HCT116 (cell line): Measurements from ENCODE around the gene LSMEM2. TPM values are rescaled to one million over a fixed set of nuclear protein-coding genes. Genes with fewer than 3 reads are reported as not detected.

Experiments
- ATAC-seq: fragments of 200-7000 bp; cut with Tn5 transposase; 2 replicates; pipeline ENCODE4 v1.9.1; 2020; ENCODE audit warnings: mild to moderate bottlenecking, moderate library complexity
- BruUV-seq: library from RNA; stranded (reverse); fragments of 400-500 nt; replicated peaks from 2 replicates; lab custom pipeline; 2021; lab: Mats Ljungman, UMichigan
- CTCF ChIA-PET: fragments of 300-600 bp; sonication (Branson Sonifier 250); formaldehyde crosslinking; loops from one replicate; lab custom pipeline; 2021; ENCODE audit warnings: antibody characterized with exemption; lab: Charles Lee
- POLR2A ChIA-PET: fragments of 300-600, 350-600 bp; sonication (Branson Sonifier 250); formaldehyde crosslinking; loops from one replicate; lab custom pipeline; 2021; ENCODE audit warnings: antibody characterized with exemption; lab: Charles Lee
- RAD21 ChIA-PET, 2 experiments: fragments of 300-600 bp; sonication (Branson Sonifier 250); formaldehyde crosslinking; loops; one replicate each; lab custom pipeline; 2023; ENCODE audit warnings: low total read pairs in 2 of 2; ENCODE audit not compliant: uncharacterized antibody in 2 of 2, unreplicated experiment in 2 of 2, low non-redundant PET in 1 of 2; lab: Charles Lee
- DNase-seq: peaks from one replicate; pipeline ENCODE4 v3.0.0-alpha.2; 2010; ENCODE audit warnings: low read depth, low spot score
- H2AFZ ChIP-seq: fragments of 200-600 bp; shearing (Covaris generic), sonication (generic); 2 replicates; pipeline ENCODE4 v1.6.1; 2017; ENCODE audit warnings: low read depth, mixed run types, mixed read lengths, antibody characterized with exemption, low read length; ENCODE audit not compliant: poor library complexity, severe bottlenecking
- H3K27ac ChIP-seq: 2 replicates; pipeline ENCODE4 v1.5.1; 2012; ENCODE audit warnings: low read depth, low read length
- H3K27me3 ChIP-seq: fragments of 200-600 bp; sonication (generic); 2 replicates; pipeline ENCODE4 v1.6.1; 2016; ENCODE audit warnings: mixed run types, low read length, mixed read lengths; ENCODE audit not compliant: insufficient read depth
- H3K36me3 ChIP-seq, 2 experiments: fragments of 200-500 bp in 1 of 2; fragments of 200-600 bp in 1 of 2; sonication (Bioruptor generic) in 1 of 2; sonication (generic) in 1 of 2; 2 replicates each; pipeline versions ENCODE4 v1.5.1 to v1.6.1; 2014 to 2016; ENCODE audit warnings: low read length in 2 of 2, inconsistent platforms in 1 of 2, mixed read lengths in 1 of 2, mixed run types in 1 of 2; ENCODE audit not compliant: insufficient read depth in 2 of 2, control insufficient read depth in 1 of 2
- H3K4me1 ChIP-seq, 2 experiments: fragments of 200-600 bp in 1 of 2; sonication (generic) in 1 of 2; 2 replicates each; pipeline versions ENCODE4 v1.5.1 to v1.6.1; 2012 to 2017; ENCODE audit warnings: low read length in 2 of 2, inconsistent platforms in 1 of 2, mild to moderate bottlenecking in 1 of 2, mixed read lengths in 1 of 2, mixed run types in 1 of 2, moderate library complexity in 1 of 2; ENCODE audit not compliant: insufficient read depth in 2 of 2, control insufficient read depth in 1 of 2
- H3K4me2 ChIP-seq: fragments of 200-600 bp; sonication (generic); 2 replicates; pipeline ENCODE4 v1.6.1; 2017; ENCODE audit warnings: mixed run types, low read length, mixed read lengths
- H3K4me3 ChIP-seq, 2 experiments: fragments of 200-600 bp in 1 of 2; sonication (generic) in 1 of 2; replicated peaks in 1 of 2; 2 replicates each; pipeline ENCODE4 v1.5.1; 2011 to 2016; ENCODE audit warnings: low read length in 2 of 2, control low read depth in 1 of 2, low read depth in 1 of 2, mild to moderate bottlenecking in 1 of 2, mixed read lengths in 1 of 2, mixed run types in 1 of 2
- H3K79me2 ChIP-seq: fragments of 200-600 bp; sonication (generic); 2 replicates; pipeline ENCODE4 v1.6.1; 2017; ENCODE audit warnings: mild to moderate bottlenecking, mixed run types, low read length, moderate library complexity, mixed read lengths; ENCODE audit not compliant: insufficient read depth
- H3K9ac ChIP-seq: fragments of 200-600 bp; sonication (generic); 2 replicates; pipeline ENCODE4 v1.6.1; 2016; ENCODE audit warnings: low read length, mixed read lengths
- H3K9me2 ChIP-seq: fragments of 200-600 bp; sonication (generic), shearing (Covaris generic); 2 replicates; pipeline ENCODE4 v1.6.1; 2017; ENCODE audit warnings: mixed run types, mild to moderate bottlenecking, moderate library complexity; ENCODE audit not compliant: insufficient read depth
- H3K9me3 ChIP-seq, 2 experiments: fragments of 200-500 bp in 1 of 2; fragments of 200-600 bp in 1 of 2; sonication (Bioruptor generic) in 1 of 2; sonication (generic) in 1 of 2; 2 replicates each; pipeline ENCODE4 v1.6.1; 2014 to 2017; ENCODE audit warnings: low read length in 2 of 2, mixed read lengths in 2 of 2, inconsistent platforms in 1 of 2, low read depth in 1 of 2, mild to moderate bottlenecking in 1 of 2, mixed run types in 1 of 2, moderate library complexity in 1 of 2; ENCODE audit not compliant: control insufficient read depth in 1 of 2, insufficient read depth in 1 of 2
- H4K20me1 ChIP-seq: fragments of 200-600 bp; sonication (generic), shearing (Covaris generic); 2 replicates; pipeline ENCODE4 v1.6.1; 2017; ENCODE audit warnings: mixed run types, mild to moderate bottlenecking, moderate library complexity; ENCODE audit not compliant: insufficient read depth
- CBX3 ChIP-seq: IDR thresholded peaks from 2 replicates; pipeline ENCODE4 v1.6.1; 2012; ENCODE audit warnings: low read depth
- SIN3A ChIP-seq: IDR thresholded peaks from 2 replicates; pipeline ENCODE4 v1.6.1; 2012; ENCODE audit warnings: low read depth
- SP1 ChIP-seq: IDR thresholded peaks from 2 replicates; pipeline ENCODE4 v1.6.1; 2012; ENCODE audit warnings: low read depth
- TCF7L2 ChIP-seq: IDR thresholded peaks from 2 replicates; pipeline ENCODE4 v1.7.0; 2011; ENCODE audit warnings: borderline replicate concordance, inconsistent platforms; ENCODE audit not compliant: insufficient read depth, insufficient read length; ENCODE audit errors: extremely low read depth
- YY1 ChIP-seq: IDR thresholded peaks from 2 replicates; pipeline ENCODE4 v1.6.1; 2011; ENCODE audit warnings: low read length, low read depth, moderate library complexity, mild to moderate bottlenecking; ENCODE audit not compliant: insufficient replicate concordance; ENCODE audit errors: extremely low read depth
- ZNF274 ChIP-seq: fragments of 200-500 bp; sonication (Bioruptor generic); IDR thresholded peaks from 2 replicates; pipeline ENCODE4 v1.6.1; 2014; ENCODE audit warnings: mild to moderate bottlenecking, low read depth, low read length, inconsistent platforms
- intact Hi-C: fragments of 100-400 bp; cut with micrococcal nuclease; formaldehyde crosslinking; loops from 2 replicates; pipeline ENCODE4 v1.10.0; 2022
- total RNA-seq: library from RNA; stranded (reverse); gene quantifications from one replicate; pipeline ENCODE4 v1.2.1, GENCODE V29; 2021; ENCODE audit not compliant: unreplicated experiment
- TF ChIP-seq, protein P1 (sequence below): IDR thresholded peaks from 2 replicates; pipeline ENCODE4 v1.6.1; 2011; ENCODE audit warnings: mild to moderate bottlenecking, low read length, moderate library complexity; ENCODE audit not compliant: insufficient replicate concordance; ENCODE audit errors: extremely low read depth

LSMEM2 gene
- total RNA-seq, 1 experiment from 2014 or later, result not detected

DNA sequence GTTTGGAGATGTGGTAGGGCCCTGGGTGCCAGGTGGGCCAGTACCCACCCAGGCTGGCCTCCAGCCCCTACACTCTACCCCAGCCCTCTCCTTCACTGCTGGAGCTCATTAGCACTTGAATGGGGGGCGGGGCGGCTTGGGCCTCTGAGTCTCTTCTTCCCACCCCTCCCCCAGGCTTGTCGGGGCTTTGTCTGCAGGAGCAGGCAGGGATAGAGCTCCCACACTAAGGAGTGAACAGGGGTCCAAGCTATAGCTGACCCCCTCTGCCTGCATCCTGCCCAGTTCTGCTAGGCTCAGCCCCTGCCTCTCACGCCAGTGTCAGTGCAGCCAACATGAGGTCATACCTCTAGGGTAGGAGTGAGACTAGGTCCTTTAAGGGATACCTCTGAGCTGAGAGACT, 37.7 kb upstream of the LSMEM2 start:
- TF ChIP-seq, protein P1, sequence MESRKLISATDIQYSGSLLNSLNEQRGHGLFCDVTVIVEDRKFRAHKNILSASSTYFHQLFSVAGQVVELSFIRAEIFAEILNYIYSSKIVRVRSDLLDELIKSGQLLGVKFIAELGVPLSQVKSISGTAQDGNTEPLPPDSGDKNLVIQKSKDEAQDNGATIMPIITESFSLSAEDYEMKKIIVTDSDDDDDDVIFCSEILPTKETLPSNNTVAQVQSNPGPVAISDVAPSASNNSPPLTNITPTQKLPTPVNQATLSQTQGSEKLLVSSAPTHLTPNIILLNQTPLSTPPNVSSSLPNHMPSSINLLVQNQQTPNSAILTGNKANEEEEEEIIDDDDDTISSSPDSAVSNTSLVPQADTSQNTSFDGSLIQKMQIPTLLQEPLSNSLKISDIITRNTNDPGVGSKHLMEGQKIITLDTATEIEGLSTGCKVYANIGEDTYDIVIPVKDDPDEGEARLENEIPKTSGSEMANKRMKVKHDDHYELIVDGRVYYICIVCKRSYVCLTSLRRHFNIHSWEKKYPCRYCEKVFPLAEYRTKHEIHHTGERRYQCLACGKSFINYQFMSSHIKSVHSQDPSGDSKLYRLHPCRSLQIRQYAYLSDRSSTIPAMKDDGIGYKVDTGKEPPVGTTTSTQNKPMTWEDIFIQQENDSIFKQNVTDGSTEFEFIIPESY, result no peak
- TF ChIP-seq TCF7L2, result no peak
- TF ChIP-seq SIN3A, result no peak
- TF ChIP-seq ZNF274, result no peak
- no peak for TF ChIP-seq CBX3
- no peak for TF ChIP-seq YY1
- TF ChIP-seq SP1, result no peak
- DNase-seq (no peak), ATAC-seq (no peak)
- ChIA-PET RAD21 (no interaction called here), POLR2A (no interaction called here), CTCF (no interaction called here)
- Histone ChIP-seq H3K36me3 (peaks cover 0 to 5% of the 10 kb centered on the region in 2 experiments; a peak in 1 of 4 replicates), H3K79me2 (peaks cover 96% of the 10 kb centered on the region), H3K4me1 (peaks cover 38 to 56% of the 10 kb centered on the region in 2 experiments), H3K27ac (no peak overlapping the region; the same call in 1 of the 2 replicates), H4K20me1 (0 out of 2 replicates have a peak, but pooled peaks cover 4% of the 10 kb centered on the region), H3K9me2 (no peaks in the 10 kb centered on the region), H3K9ac (no peak overlapping the region), H3K27me3 (no peaks in the 10 kb centered on the region), H3K4me3 (no peak overlapping the region), H3K4me2 (no peak overlapping the region), H3K9me3 (no peaks in the 10 kb centered on the region), H2AFZ (no peak overlapping the region)
- intact Hi-C loops, result no loop called here
- no TSS peak for BruUV-seq
